GM23248 (cell line): Measurements from ENCODE around the gene FUT7. TPM values are rescaled to one million over a fixed set of nuclear protein-coding genes. Genes with fewer than 3 reads are reported as not detected.

Experiments
- DNase-seq: peaks from one replicate; pipeline ENCODE4 v3.0.0-alpha.2; 2015
- H2AFZ ChIP-seq: fragments of 200-600 bp; sonication (generic); 2 replicates; pipeline ENCODE4 v1.6.1; 2016; ENCODE audit warnings: antibody characterized with exemption
- H3F3A ChIP-seq: fragments of 200-600 bp; sonication (generic); 2 replicates; pipeline ENCODE4 v1.6.1; 2016; ENCODE audit warnings: mild to moderate bottlenecking, antibody characterized with exemption, mixed run types; ENCODE audit not compliant: insufficient read depth
- H3K27ac ChIP-seq: fragments of 200-600 bp; sonication (generic); 2 replicates; pipeline ENCODE4 v1.5.1; 2016; ENCODE audit warnings: mild to moderate bottlenecking
- H3K27me3 ChIP-seq: fragments of 200-600 bp; sonication (generic); replicated peaks from 2 replicates; pipeline ENCODE4 v1.6.1; 2016; ENCODE audit warnings: mild to moderate bottlenecking; ENCODE audit not compliant: insufficient read depth
- H3K36me3 ChIP-seq: fragments of 200-600 bp; sonication (generic); 2 replicates; pipeline ENCODE4 v1.6.1; 2016; ENCODE audit warnings: low read depth, mild to moderate bottlenecking
- H3K4me1 ChIP-seq: fragments of 200-600 bp; sonication (generic); 2 replicates; pipeline ENCODE4 v1.6.1; 2016; ENCODE audit warnings: mild to moderate bottlenecking; ENCODE audit not compliant: insufficient read depth
- H3K4me2 ChIP-seq: fragments of 200-600 bp; sonication (generic); one replicate; pipeline ENCODE4 v1.6.1; 2016; ENCODE audit warnings: mild to moderate bottlenecking; ENCODE audit not compliant: unreplicated experiment
- H3K4me3 ChIP-seq: fragments of 200-600 bp; sonication (generic); 2 replicates; pipeline ENCODE4 v1.5.1; 2016; ENCODE audit warnings: mild to moderate bottlenecking
- H3K79me2 ChIP-seq: fragments of 200-600 bp; sonication (generic); 2 replicates; pipeline ENCODE4 v1.6.1; 2016; ENCODE audit warnings: mild to moderate bottlenecking; ENCODE audit not compliant: insufficient read depth
- H3K9ac ChIP-seq: fragments of 200-600 bp; sonication (generic); 2 replicates; pipeline ENCODE4 v1.6.1; 2016; ENCODE audit warnings: mild to moderate bottlenecking
- H3K9me2 ChIP-seq: fragments of 200-600 bp; sonication (generic); 2 replicates; pipeline ENCODE4 v1.6.1; 2016; ENCODE audit warnings: mixed run types, mild to moderate bottlenecking, moderate library complexity; ENCODE audit not compliant: insufficient read depth
- H3K9me3 ChIP-seq: fragments of 200-600 bp; sonication (generic); one replicate; pipeline ENCODE4 v1.6.1; 2017; ENCODE audit warnings: low read depth
- H4K20me1 ChIP-seq: fragments of 200-600 bp; sonication (generic); 2 replicates; pipeline ENCODE4 v1.6.0; 2016; ENCODE audit not compliant: insufficient read depth
- EZH2 ChIP-seq: fragments of 200-600 bp; sonication (generic); IDR thresholded peaks from 2 replicates; pipeline ENCODE4 v1.6.1; 2018; ENCODE audit warnings: antibody characterized with exemption, mild to moderate bottlenecking; ENCODE audit not compliant: insufficient read depth, poor library complexity, severe bottlenecking
- EZH2phosphoT487 ChIP-seq: fragments of 200-600 bp; sonication (generic); IDR thresholded peaks from 2 replicates; pipeline ENCODE4 v1.6.1; 2018; ENCODE audit warnings: antibody characterized with exemption, moderate library complexity, mild to moderate bottlenecking, low read depth; ENCODE audit not compliant: insufficient read depth
- WGBS, 2 experiments: methylation state at CpG; one replicate each; pipeline ENCODE4 v1.1.6; 2015 to 2017; ENCODE audit warnings: low lambda C conversion rate in 2 of 2, low coverage in 1 of 2; ENCODE audit errors: missing lambda C conversion rate in 2 of 2; 5-methylcytosine and 5-hydroxymethylcytosine counted together
- in situ Hi-C: fragments of 300-500 bp; cut with MboI; formaldehyde crosslinking; loops from 2 replicates; pipeline ENCODE4 v1.15.0; 2020
- polyA plus RNA-seq: library from polyadenylated mRNA; unstranded; fragments of >200 nt; fragmentation: Nextera tagmentation; extraction: Ambion mirVana; gene quantifications from 2 replicates; pipeline ENCODE4 v1.2.1, GENCODE V29; 2016
- total RNA-seq: library from RNA; depleted of rRNA; stranded (reverse); fragments of >200 nt; shearing (Covaris generic); gene quantifications from 2 replicates; pipeline ENCODE4 v1.2.3, GENCODE V29; 2014

Gene FUT7
- total and polyA plus RNA-seq, 2 experiments from 2014 or later: not detected

DNA sequence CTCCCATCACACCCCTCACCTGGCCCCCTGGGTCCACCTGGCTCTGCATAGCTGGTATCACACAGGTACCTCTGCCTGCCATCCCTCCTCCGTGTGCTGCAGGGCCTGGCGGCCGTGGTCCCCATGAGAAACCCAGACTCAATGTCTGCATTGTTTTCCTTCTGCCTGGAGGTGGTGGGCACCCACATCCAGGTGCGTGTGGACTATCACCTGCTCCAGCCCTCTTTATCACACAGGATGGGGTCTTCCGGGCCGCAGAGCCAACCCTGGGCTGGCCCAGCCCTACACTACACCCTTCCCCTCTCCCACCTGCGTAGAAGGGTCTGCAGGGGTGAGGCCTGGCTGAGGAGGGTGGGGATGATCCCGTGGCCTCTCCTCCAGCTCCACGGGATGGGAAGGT is 7.0 kb upstream of the FUT7 start:
- Histone ChIP-seq H3K27ac (no peak overlapping the region), H3K9me2 (no peaks in the 10 kb centered on the region), H3K4me1 (no peaks in the 10 kb centered on the region), H3K27me3 (no peaks in the 10 kb centered on the region), H3K36me3 (no peaks in the 10 kb centered on the region), H3K9me3 (no peaks in the 10 kb centered on the region), H4K20me1 (no peaks in the 10 kb centered on the region; the same call in 1 of the 2 replicates), H2AFZ (no peak overlapping the region), H3K4me2 (no peak overlapping the region), H3K4me3 (no peak overlapping the region), H3K79me2 (peaks cover 10% of the 10 kb centered on the region), H3K9ac (no peak overlapping the region), H3F3A (no peaks in the 10 kb centered on the region)
- in situ Hi-C loops: loop anchor here (10.0 kb wide), 1 partner anchor 264 kb away; no protein-coding TSS in a partner anchor
- no peak for DNase-seq
- 87 to 90% methylated on average over 8 to 9 of the region's 9 CpGs for whole genome bisulfite sequencing, 2 experiments
- TF ChIP-seq EZH2phosphoT487 (no peak), EZH2 (no peak)

DNA sequence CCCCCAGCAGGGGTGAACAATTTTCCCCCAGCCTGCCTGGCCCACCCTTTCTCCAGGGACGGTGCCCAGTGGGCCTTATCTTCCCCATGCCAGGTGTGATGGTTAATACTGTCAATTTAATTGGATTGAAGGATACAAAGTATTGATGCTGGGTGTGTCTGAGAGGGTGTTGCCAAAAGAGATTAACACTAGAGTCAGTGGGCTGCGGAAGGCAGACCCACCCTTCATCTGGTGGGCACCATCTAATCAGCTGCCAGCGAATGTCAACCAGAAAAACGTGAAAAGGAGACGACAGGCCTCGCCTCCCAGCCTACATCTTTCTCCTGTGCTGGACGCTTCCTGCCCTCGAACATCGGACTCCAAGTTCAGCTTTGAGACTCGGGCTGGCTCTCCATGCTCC is 5.6 kb upstream of the FUT7 start:
- H3K79me2 ChIP-seq: no peaks in the 10 kb centered on the region
- in situ Hi-C loops: loop anchor here (10.0 kb wide), 1 partner anchor 263 kb away; no protein-coding TSS in a partner anchor
- H3K27ac ChIP-seq: no peak overlapping the region
- H3K9me2 ChIP-seq: no peaks in the 10 kb centered on the region
- no peaks in the 10 kb centered on the region for H3K4me1 ChIP-seq
- no peak overlapping the region for H3K4me2 ChIP-seq
- H3K9me3 ChIP-seq: no peaks in the 10 kb centered on the region
- no peaks in the 10 kb centered on the region for H3K36me3 ChIP-seq
- DNase-seq: no peak
- no peak overlapping the region for H2AFZ ChIP-seq
- no peak overlapping the region for H3K4me3 ChIP-seq
- no peak overlapping the region for H3K9ac ChIP-seq
- no peaks in the 10 kb centered on the region for H3K27me3 ChIP-seq
- TF ChIP-seq EZH2phosphoT487 (no peak), EZH2 (no peak)
- 85 to 91% methylated on average over 10 of the region's 10 CpGs for WGBS, 2 experiments
- H4K20me1 ChIP-seq: no peaks in the 10 kb centered on the region
- no peaks in the 10 kb centered on the region for H3F3A ChIP-seq

DNA sequence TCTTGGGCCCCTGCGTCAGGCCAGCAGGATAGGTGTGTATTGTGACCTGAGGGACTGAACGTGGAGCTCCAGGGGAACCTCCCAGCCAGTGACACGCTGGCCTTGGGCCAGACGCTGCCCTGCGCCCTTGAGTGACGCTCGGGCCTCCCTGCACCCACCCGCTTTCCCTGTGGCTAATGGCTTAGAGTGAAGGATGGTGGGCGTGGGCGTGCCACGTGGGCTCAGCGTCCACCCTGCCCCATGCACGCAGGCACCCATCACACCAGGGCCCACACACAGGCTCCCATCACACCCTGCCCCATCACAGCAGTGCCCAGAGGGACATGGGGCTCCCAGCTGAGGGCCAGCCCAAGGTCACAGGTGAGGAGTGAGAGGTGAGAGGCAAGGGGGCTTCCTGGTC is 5.1 kb upstream of the FUT7 start:
- 69 to 74% methylated on average over 9 to 13 of the region's 13 CpGs for WGBS, 2 experiments
- H3K4me1 ChIP-seq: no peaks in the 10 kb centered on the region
- H3K27ac ChIP-seq: no peak overlapping the region
- no peaks in the 10 kb centered on the region for H3K79me2 ChIP-seq
- H3K36me3 ChIP-seq: no peaks in the 10 kb centered on the region
- H3K9me2 ChIP-seq: no peaks in the 10 kb centered on the region
- in situ Hi-C loops: loop anchor here (10.0 kb wide), 1 partner anchor 262 kb away; no protein-coding TSS in a partner anchor
- H3K27me3 ChIP-seq: no peaks in the 10 kb centered on the region
- TF ChIP-seq EZH2phosphoT487 (no peak), EZH2 (no peak)
- no peaks in the 10 kb centered on the region for H4K20me1 ChIP-seq
- H3K9me3 ChIP-seq: no peaks in the 10 kb centered on the region
- no peak overlapping the region for H3K9ac ChIP-seq
- H3K4me3 ChIP-seq: no peak overlapping the region
- H3K4me2 ChIP-seq: no peak overlapping the region
- H3F3A ChIP-seq: no peaks in the 10 kb centered on the region
- DNase-seq: no peak
- H2AFZ ChIP-seq: no peak overlapping the region

DNA sequence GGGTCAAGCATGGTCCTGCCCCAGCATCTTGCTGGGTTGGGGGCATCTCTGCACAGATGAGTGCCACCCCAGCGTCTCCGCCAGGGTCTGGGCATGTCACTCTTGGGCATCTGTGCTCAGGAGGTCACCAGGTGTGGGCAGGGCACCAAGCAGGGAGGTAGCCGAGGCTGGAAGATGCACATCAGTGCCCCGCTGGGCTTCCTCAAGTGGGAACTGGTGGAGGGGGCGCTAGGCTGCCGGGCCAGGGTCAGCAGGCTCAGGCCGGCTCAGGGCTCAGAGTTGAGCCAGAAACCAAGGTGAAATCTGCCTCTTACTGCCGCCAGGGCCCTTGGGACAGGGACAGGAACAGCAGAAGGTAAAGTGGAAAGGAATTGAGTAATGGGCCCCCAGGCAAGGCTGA is 4.0 kb upstream of the FUT7 start:
- Histone ChIP-seq H2AFZ (no peak overlapping the region), H3K79me2 (no peaks in the 10 kb centered on the region), H3K9me3 (no peaks in the 10 kb centered on the region), H3K27me3 (no peaks in the 10 kb centered on the region), H3F3A (no peaks in the 10 kb centered on the region), H3K9ac (no peak overlapping the region), H3K36me3 (no peaks in the 10 kb centered on the region), H4K20me1 (no peaks in the 10 kb centered on the region), H3K9me2 (no peaks in the 10 kb centered on the region), H3K4me3 (no peak overlapping the region), H3K4me2 (no peak overlapping the region), H3K4me1 (no peaks in the 10 kb centered on the region), H3K27ac (no peak overlapping the region)
- WGBS, 2 experiments: 75 to 79% methylated on average over 8 of the region's 8 CpGs
- no peak for DNase-seq
- TF ChIP-seq EZH2phosphoT487 (no peak), EZH2 (no peak)
- in situ Hi-C loops: loop anchor here (10.0 kb wide), 1 partner anchor 261 kb away; no protein-coding TSS in a partner anchor

DNA sequence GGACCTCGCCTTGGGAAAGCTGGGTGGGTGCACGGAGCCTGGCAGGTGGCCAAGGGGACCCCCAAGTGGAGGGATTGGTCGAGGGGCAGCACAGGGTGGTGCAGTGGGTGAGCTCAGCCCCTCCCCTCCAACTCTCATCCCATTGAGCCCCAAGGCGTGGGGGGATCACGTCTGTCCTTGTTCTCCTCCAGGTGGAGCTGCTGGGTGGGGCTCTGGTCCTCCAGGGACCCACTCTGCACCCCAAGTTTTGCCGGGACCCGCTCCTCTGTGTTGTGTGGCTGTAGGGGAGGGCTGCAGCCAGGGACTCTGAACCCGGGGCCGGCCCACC is 3.6 kb upstream of the FUT7 start:
- H3K9ac ChIP-seq: no peak overlapping the region
- H3K36me3 ChIP-seq: no peaks in the 10 kb centered on the region
- H3K27ac ChIP-seq: no peak overlapping the region
- in situ Hi-C loops: loop anchor here (10.0 kb wide), 1 partner anchor 261 kb away; no protein-coding TSS in a partner anchor
- no peaks in the 10 kb centered on the region for H4K20me1 ChIP-seq
- 16 to 28% methylated on average over 7 to 9 of the region's 9 CpGs for WGBS, 2 experiments
- DNase-seq: no peak
- no peak overlapping the region for H3K4me3 ChIP-seq
- H3K4me2 ChIP-seq: no peak overlapping the region
- no peaks in the 10 kb centered on the region for H3K27me3 ChIP-seq
- no peaks in the 10 kb centered on the region for H3K4me1 ChIP-seq
- no peaks in the 10 kb centered on the region for H3K9me3 ChIP-seq
- H3F3A ChIP-seq: no peaks in the 10 kb centered on the region
- no peak overlapping the region for H2AFZ ChIP-seq
- no peaks in the 10 kb centered on the region for H3K9me2 ChIP-seq
- no peaks in the 10 kb centered on the region for H3K79me2 ChIP-seq
- TF ChIP-seq EZH2phosphoT487: no peak
- TF ChIP-seq EZH2: no peak
